GM21515 (cell line): ENCODE measurements around the gene PTGES3L.
"Not testable (repeated sequence)": the region's sequence is repeated elsewhere in the genome, so short reads cannot be mapped to it uniquely, and the experiment has no call there.

Source experiments
- ATAC-seq: cut with Tn5 transposase; IDR thresholded peaks from one replicate; pipeline ENCODE4 v1.9.1; 2021; ENCODE audit not compliant: unreplicated experiment

Gene PTGES3L

GRCh38 chr17:42982266-42982665 lies 2.4 kb upstream of the PTGES3L start:
- ATAC-seq, result no peak

- ATAC-seq, result peak; percentile 37
Measured at GRCh38 chr17:42980766-42981397, 1.0 kb upstream of the PTGES3L start.

- peak; percentile 56 for ATAC-seq
Measured at GRCh38 chr17:42980274-42980765, 440 bp upstream of the PTGES3L start, which contains the start of gene RUNDC1. TSS of gene RUNDC1 (plus strand) at chr17:42980565. CDS start at chr17:42980577, 12 bp downstream.

DNA sequence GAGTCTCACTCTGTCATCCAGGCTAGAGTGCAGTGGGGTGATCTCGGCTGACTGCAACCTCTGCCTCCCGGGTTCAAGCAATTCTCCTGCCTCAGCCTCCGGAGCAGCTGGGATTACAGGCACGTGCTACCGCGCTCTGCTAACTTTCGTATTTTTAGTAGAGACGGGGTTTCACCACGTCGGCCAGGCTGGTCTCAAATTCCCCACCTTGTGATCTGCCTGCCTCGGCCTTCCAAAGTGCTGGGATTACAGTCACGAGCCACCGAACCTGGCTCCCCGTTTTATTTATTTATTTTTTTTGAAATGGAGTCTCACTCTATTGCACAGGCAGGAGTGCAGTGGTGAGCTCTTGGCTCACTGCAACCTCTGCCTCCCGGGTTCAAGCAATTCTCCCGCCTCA lies 4.2 kb downstream of the PTGES3L start:
- ATAC-seq, result not testable (repeated sequence)

DNA sequence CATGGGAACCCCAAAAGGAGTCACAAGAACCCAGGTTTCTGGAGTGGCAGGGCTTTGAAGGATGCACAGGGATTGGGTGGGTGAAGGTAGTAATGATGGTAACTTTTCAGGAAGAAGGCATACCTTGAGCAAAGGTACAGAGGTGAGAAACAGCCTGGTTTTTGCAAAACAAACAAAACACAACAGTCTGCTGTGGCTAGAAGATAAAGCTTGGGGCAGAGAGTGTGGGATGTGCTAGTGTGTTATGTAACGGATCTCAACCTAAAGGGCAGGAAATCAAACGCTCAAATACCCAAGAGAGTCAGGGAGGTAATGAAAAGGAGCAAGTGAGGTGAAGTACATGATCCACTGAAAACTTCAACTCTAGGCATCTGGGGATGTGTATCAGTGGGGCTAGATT lies 4.6 kb downstream of the PTGES3L start:
- no peak for ATAC-seq

- not testable (repeated sequence) for ATAC-seq
Measured at GRCh38 chr17:42973323-42973722, 6.6 kb downstream of the PTGES3L start.

DNA sequence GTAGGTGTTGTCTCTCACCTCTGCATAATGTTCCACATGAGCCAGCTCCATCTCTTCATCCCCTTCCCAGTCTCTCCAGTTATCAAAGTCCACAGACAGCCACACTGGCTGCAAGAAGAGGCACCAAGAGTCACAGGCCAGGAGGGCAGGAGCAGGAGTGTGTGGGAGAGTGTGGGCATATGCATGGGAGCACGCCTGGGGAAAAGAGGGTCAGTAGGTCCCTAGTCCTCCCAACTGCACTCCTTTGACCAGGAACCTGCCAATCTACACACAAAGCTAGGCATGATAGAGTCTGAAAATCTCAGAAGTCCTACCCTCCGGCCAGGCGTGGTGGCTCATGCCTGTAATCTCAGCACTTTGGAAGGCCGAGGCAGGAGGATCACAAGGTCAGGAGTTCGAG lies 8.3 kb downstream of the PTGES3L start:
- no peak for ATAC-seq

- ATAC-seq, result no peak
Measured at GRCh38 chr17:42969001-42969581, 10.8 kb downstream of the PTGES3L start.

GRCh38 chr17:42967925-42968324 lies 12.0 kb downstream of the PTGES3L start:
- no peak for ATAC-seq

DNA sequence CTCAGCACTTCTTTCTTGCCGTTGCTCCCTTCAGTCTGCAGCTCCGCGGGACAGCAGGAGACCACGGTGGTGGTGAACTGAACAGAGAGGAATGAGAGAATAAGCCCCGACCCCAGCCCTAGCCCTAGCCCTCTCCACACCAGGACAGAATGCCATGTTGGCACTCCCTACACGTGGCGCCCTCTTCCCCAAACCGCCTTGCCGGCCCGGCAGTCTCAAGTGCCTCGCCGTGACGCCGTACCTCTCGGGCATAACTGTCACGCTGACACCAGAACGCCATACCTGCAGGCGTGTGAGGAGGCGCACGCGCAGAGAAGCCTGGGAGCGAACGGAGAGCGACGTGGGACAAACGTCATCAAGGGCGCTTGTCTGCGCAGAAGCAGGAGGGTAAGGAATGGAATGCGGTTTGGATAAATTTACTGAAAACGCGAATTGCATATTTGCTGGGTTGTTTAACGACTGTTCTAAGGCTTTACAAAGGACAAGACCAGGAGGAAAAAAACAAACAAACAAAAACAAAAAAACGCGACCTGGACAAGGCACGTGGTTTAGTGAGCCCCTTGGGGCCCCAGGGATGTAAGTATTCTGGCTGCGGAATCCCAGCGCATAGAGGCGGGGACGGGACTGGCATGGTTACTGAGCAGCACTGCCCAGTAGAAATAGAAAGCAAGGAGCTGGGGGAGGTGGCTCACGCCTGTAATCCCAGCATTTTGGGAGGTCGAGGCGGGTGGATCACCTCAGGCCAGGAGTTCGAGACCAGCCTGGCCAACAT lies 15.5 kb downstream of the PTGES3L start, which contains the start of gene AARSD1:
Gene AARSD1 (minus strand): TSS at position 294 of the 772 bp plus-strand sequence. CDS start 14 bp downstream, at position 280.
- peak; percentile 72 for ATAC-seq

GRCh38 chr17:42953669-42954068 lies 26.2 kb downstream of the PTGES3L start:
- ATAC-seq, result no peak

DNA sequence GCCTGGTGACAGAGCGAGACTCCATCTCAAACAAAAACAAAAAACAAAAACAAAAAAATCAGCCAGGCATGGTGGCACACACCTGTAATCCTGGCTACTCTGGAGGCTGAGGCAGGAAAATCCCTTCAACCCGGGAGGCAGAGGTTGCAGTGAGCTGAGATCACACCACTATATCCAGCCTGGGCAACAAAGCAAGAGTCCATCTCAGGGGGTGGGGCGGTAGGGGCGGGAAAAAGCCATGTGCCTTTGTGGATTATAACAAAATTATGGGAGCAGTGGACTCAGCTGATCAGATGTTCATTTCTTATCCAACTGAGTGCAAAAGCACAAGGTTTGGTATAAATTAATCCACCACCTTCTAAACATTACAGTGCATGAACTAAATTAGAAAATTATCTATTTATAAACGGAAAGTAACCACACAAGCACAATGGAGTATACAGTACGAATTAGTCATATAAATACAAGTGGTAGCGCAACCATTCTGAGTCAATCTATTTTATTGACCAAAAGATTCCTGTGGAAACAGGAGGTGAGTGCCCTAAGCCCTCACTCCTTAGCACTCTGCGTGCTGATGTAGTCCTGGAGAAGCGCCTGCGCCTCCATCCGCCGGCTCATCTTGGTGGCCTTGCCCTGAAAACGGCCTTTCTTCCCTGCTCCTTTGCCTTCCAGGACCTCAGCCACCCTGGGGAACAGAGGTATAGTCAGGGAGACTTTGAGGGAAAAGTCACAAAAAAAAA lies 29.7 kb downstream of the PTGES3L start:
- ATAC-seq, result no peak

DNA sequence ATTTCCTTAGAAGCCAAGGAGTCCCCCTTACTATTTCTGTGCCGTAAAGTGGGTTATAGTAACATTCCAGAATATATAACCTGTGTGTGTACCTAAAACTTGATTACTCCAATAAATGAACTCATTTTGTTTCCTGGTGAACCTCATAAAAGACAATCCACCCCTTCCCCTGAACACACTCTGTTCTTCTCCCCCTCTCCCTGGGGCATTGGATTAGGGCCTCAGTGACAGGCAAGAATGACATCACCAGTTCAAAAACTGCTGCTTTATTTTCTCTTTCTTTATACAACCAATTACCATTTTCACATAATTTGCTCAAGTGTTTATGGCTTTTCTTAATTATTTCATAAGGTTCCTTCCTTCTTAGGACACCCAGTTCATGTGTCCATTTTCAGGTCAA lies 33.1 kb downstream of the PTGES3L start:
- ATAC-seq, result no peak

DNA sequence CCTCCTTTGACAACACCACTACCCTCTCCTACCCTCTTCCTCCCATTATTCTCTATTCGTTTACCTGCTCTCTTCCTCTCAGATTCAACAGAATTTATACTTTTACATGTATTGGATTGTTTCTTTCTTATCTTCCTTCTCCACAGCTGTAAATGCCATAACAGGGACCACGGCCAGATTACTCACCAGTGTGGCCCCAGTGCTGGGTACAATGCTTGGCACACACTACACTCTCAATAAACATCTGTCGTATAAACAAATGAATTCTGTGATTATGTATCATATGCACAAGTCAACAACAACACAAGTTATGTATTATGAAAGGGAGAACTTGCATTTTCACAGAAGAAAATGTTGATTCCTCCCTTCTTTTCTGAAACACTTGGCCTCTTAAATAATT lies 35.7 kb downstream of the PTGES3L start:
- no peak for ATAC-seq

DNA sequence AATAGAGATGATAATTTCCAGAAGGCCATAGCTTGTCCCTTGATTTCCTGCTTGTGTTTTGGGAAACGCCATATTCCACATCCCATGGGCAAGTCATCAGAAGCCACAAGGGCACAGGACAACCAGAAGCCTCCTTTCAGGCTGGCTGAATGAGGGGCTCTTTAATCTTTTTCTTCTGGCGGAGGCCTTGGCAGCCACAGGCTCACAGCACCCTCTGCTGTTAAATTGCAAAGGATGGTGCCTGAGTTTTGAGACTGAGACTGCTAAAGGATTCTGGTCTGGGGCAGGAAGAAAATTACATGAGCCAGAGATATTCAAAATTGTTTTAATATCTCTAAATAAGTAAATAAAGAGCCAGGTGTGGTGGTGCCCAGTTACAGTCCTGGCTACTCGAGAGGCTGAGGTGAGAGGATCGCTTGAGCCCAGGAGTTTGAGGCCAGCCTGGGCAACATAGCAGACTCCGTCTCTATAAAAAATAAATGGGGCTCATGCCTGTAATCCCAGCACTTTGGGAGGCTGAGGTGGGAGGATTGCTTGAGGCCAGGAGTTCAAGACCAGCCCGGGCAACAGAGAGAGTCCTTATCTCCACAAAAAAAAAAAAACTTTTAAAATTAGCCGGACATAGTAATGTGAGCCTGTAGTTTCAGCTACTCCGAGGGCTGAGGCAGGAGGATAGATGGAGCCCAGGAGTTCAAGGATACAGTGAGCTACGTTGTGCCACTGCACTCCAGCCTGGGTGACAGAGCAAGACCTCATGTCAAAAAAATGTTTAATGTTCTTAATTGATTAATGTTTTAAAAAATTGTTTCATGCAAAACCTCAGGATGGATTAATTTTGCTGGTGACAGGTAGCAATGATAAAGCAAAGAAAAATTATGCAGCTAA lies 41.9 kb downstream of the PTGES3L start:
- no peak for ATAC-seq

DNA sequence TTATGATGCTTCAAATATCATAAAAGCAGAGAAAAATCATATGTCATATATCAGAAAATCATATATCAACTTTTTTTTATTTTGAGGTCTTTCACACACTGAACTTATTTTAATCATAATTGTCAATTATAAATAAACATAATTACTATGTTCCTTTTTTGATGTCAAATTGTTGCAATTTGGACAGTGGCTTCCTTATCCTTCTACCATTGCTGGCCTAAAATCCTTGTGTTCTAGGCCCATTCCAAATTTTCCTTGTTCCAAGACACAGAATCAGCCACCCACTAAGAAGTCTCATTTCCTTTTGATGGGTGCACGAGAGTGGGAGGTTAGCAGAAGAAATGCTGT lies 50.4 kb downstream of the PTGES3L start:
- ATAC-seq, result no peak

- peak; percentile 69 for ATAC-seq
Measured at GRCh38 chr17:42928714-42929496, 51.0 kb downstream of the PTGES3L start.

- ATAC-seq, result no peak
Measured at GRCh38 chr17:42924891-42925290, 55.0 kb downstream of the PTGES3L start.

DNA sequence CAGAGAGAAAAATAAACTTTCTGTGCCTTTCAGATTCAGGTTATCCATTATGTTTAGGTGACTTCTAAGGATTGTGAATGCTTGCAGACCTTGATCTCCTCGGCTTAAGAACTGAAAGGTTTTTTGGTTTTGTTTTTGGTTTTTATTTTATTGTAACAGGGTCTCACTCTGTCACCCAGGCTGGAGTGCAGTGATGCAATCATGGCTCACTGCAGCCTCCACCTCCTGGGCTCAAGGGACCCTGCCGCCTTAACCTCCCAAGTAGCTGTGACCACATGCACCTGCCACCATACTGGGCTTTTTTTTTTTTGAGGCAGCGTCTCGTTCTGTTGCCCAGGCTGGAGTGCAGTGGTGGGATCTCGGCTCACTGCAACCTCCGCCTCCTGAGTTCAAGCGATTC lies 56.4 kb downstream of the PTGES3L start:
- not testable (repeated sequence) for ATAC-seq
